Measurements from ENCODE around the gene PDE6B.

GRCh38 chr4:712093-712492 is 86.7 kb downstream of the PDE6B start:
- TF ChIP-seq POLR2AphosphoS5 (IDR thresholded peaks at IDR 0.05; ENCODE audit: low read depth, low read length) (no peak), FOXP2 (optimal IDR thresholded peaks at IDR 0.05; ENCODE audit: borderline replicate concordance, extremely low read depth, extremely low read length, insufficient read depth) (no peak), TAF1 (IDR thresholded peaks at IDR 0.05; ENCODE audit: borderline replicate concordance, insufficient read depth, low read length) (no peak), SIN3A (IDR thresholded peaks at IDR 0.05; ENCODE audit: borderline replicate concordance, insufficient read depth, low read length) (no peak)
